GM21723 (cell line): ENCODE measurements around the gene TULP4.
"Not testable (repeated sequence)": the region's sequence is repeated elsewhere in the genome, so short reads cannot be mapped to it uniquely, and the experiment has no call there.

Experiments
- ATAC-seq: cut with Tn5 transposase; IDR thresholded peaks from one replicate; pipeline ENCODE4 v1.9.1; 2021; ENCODE audit warnings: mild to moderate bottlenecking, moderate library complexity; ENCODE audit not compliant: unreplicated experiment

Gene TULP4

DNA sequence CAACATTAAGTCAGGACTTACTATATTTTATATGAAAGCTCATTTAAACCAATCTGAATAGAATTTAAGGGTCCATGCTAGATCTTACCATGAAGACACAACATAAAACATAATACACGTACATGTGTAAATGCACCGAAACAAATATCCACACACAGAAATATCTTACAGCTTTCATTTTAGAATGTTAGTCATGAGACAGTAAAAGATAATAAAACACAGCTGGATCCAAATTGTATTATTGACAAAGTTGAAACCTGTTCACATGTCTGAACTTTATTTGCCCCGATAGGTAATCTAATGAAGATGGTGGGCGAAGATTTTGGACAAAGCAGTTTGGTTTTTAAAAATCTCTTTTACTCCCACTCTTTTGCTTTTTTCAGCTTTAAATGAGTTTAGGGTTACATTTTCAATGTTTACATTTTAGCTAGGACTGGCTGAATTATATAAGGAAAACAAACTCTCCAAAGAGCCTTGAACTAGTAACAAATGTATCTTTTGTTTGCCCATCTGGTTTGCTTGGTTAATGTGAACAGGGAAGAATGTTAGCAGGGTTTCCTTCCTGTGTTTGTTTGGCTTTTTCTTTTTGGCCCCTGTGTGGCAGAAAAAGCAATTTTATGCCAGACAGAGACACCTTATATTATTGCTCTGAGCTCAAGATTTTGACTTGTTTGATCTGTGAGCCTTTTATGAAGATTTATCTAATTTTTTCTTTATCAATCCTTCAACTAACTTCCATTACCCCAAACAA, 242.5 kb downstream of the TULP4 start:
- ATAC-seq = no peak

DNA sequence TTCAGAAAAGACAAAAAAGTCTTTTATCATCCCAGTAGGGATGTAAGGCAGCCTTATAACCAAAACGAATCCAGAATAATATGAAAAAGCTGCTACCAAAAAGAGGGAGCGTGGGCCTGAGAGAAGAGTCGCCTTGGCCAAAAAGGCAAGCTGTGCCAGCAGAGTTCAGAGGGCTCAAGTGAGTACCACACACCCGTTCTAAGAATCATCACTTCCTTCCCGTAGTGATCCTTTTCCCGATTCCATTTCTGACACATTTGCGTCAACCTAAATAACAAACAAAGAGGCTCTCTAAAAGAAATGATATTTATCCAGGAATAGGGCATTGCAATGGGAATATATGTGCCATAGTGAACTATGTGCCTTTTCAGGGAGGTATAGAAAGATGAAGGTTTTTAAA, 243.8 kb downstream of the TULP4 start:
- ATAC-seq = no peak

DNA sequence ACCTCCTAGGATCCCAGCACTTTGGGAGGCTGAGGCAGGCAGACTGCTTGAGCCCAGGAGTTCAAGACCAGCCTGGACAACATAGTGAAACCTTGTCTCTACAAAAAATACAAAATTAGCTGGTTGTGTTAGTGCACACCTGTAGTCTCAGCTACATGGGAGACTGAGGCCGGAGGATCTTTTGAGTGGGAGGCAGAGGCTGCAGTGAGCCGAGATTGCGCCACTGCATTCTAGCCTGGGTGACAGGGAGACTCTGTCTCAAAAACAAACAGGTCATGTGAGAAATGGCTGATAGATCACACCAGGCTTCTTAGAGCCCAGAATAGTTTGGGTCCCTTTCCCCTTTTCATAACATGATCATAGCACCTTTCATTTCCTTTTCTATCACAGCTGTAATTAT, 244.8 kb downstream of the TULP4 start:
- ATAC-seq = not testable (repeated sequence)

DNA sequence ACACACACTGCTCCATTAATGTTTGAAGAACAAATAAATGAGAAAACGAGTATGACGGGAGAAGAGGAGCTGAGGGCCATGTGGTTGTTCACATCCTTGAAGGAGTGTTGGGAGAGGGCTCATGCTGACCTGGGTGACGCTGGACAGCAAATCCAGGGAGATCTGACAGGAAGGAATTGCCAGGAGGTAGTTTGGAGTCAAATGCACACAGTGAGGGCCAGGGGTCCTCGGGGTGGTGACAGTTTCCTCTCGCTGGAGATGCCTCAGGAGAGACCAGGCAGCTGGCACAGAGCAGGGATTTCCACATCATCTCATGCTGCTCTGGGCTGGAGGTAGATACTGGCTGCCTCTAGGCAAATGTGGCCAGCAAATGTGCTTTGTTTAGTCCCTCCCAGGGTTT, 245.7 kb downstream of the TULP4 start:
- no peak for ATAC-seq

DNA sequence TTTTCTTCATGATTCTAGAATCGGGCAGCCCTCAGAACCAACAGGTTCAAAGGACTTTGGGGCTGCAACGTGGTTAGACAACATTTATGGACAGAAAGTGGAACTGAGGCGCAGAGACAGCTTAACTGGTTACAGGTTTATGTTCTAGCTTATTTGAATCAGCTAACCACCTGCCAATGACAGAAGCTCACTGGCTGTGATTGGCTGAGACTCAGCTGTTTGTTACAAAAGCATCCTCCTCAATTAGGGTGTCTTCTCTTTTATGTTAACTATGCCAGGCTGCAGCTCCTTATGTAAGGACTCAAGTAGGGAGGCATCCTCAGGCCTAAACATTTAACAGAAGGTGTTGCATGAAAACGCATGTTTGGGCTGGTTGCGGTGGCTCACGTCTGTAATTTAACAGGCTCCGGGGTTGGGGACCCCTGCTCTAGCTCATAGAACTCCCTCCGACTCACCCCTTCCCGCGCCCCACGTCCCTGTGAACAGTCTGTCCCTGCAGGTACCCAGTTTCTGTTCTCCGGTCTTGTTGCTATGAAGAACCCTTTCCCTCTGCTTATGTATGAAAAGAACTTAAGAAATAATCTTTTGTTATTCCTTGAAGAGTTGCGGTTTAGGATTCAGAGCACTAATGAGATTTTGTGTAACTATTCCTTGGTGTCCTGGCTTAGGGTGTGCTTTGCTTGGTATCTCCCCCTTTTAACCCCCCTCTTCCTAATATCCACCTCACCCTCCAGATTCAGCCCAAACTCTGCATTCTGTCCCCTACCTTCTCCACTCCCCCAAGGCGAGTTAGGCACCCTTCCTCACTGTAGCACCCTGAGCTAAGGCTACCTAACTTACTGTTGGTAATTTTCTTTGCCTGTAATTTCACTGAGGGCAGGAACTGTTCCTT, 246.4 kb downstream of the TULP4 start:
- no peak for ATAC-seq

DNA sequence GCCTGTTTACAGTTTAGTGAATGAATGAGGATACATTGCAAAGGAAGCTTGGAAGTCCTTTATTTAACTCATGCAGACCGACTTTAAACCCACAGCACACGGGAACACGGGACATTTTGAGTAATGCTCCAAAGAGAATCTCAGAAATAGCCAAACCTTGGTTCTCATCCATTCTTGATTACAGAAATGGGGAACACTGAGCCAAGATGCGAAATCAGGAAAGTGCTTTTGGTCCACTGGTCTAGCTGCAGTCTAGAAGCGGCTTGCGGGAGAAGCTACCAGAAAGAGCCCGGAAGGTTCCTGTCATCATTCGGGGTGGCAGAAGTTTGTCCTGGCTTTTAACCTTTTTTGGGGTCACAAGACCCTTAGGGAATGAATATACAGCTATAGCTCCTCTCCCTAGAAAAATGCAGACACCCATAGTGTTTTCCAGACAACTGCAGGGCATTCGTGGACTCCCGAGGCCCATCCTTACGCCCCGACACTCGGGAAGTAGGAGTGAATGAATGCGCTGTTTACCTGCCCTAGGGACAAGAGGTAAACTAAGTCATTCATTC, 247.2 kb downstream of the TULP4 start:
- no peak for ATAC-seq

DNA sequence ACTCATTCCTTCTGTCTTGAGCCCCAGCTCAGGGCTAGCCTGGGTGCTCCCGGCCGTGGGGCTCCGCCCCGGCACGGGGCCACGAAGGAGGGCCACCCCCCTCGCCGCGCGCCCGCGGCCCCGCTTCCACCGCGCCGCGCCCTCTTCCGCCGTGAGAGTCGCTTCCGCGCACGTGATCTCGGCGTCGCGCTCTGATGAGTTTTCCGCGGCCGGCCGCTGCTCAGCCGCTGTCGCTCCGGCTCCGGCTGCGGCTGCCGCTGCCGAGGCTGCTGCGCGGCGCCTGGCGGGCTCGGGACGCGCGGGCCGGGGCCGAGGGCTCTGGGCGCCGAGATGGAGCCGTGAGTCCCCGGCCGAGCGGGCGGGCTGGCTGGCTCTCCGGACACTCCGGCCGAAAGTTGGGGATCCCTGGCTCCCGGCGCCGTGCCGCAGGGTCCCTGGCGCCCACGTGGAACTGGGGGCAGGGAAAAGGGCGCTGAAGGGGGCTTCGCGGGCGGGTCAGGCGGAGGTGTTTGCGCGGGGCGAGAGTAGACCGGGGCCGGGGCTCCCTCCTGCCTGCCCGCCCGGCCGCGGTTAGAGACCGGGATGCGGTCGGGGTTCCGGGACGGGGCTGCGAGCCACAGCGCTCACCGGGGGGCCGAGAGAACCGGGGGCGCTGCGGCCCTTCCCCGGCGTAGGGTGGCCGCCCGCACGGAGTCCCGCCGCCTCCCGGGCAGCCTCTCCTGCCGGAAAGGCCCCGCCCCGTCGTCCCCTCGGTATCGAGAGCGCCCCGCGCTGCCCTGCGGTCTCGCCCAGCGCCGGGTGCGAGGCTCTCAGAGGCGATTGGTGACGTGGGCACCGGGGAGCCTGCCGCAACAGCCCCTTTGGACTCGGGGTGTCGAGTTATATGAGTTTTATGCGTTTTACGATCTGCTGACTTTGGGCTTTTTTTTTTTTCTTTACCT, 247.9 kb downstream of the TULP4 start, which contains the start of gene TMEM181:
TSS of gene TMEM181 (plus strand) at position 197 of the 941 bp plus-strand sequence. CDS start at position 331, 134 bp downstream.
- peak; percentile 82 for ATAC-seq

DNA sequence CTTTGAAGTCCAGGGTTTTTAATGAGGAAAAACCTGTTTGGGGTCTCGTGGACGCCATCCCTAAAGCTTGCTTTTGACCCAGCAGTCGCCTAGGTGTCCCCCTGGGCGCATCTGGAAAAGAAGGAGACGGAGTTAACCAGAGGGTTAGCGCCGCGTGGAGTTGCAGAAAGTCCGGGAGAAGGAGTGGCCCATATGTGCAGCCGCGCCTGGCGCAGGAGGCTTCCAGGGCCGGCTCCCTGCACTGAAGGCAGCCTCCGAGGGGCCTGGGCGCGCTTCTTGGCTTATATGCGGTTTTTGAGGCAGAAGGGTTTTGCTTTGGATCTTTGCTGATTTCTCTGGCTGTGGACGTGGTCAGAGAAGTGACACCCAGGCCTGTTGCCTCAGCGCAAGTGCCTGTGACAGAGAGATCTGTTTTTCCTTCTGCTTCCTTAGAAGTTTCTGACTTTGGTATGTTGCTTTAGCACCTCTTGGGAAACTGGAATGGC, 248.6 kb downstream of the TULP4 start:
- ATAC-seq = peak; percentile 13
